ENCODE results near the gene SLC27A2.

SLC27A2 gene

GRCh38 chr15:50275908-50276307 is 93.9 kb downstream of the SLC27A2 start:
- TF ChIP-seq POU6F1 (CRISPR knock-in tag; IDR thresholded peaks at IDR 0.05; ENCODE audit: borderline replicate concordance, low read depth) (no peak), CREB5 (CRISPR knock-in tag; IDR thresholded peaks at IDR 0.05; ENCODE audit: low read depth) (no peak), ZFP3 (CRISPR knock-in tag; IDR thresholded peaks at IDR 0.05) (no peak), TOX (CRISPR knock-in tag; IDR thresholded peaks at IDR 0.05; ENCODE audit: borderline replicate concordance) (no peak), CSRNP3 (CRISPR knock-in tag; IDR thresholded peaks at IDR 0.05) (no peak), RARB (CRISPR knock-in tag; IDR thresholded peaks at IDR 0.05) (no peak), PATZ1 (CRISPR knock-in tag; IDR thresholded peaks at IDR 0.05; ENCODE audit: borderline replicate concordance) (no peak), TCF4 (CRISPR knock-in tag; IDR thresholded peaks at IDR 0.05; ENCODE audit: borderline replicate concordance) (no peak), OSR1 (CRISPR knock-in tag; IDR thresholded peaks at IDR 0.05) (no peak), ISL1 (CRISPR knock-in tag; IDR thresholded peaks at IDR 0.05) (no peak), TSHZ2 (CRISPR knock-in tag; IDR thresholded peaks at IDR 0.05) (no peak), CSDC2 (CRISPR knock-in tag; IDR thresholded peaks at IDR 0.05) (no peak), ZFP30 (CRISPR knock-in tag; IDR thresholded peaks at IDR 0.05) (no peak)

GRCh38 chr15:50277370-50277769 is 95.4 kb downstream of the SLC27A2 start:
- ATAC-seq, result no peak

More at GRCh38 chr15:50275908-50276307, 93.9 kb downstream of the SLC27A2 start:
- ATAC-seq, result no peak

More at GRCh38 chr15:50277370-50277769, 95.4 kb downstream of the SLC27A2 start:
- no peak for TF ChIP-seq TOX (CRISPR knock-in tag; IDR thresholded peaks at IDR 0.05; ENCODE audit: borderline replicate concordance)
- no peak for TF ChIP-seq TCF4 (CRISPR knock-in tag; IDR thresholded peaks at IDR 0.05; ENCODE audit: borderline replicate concordance)
- no peak for TF ChIP-seq BACH2 (CRISPR knock-in tag; IDR thresholded peaks at IDR 0.05; ENCODE audit: borderline replicate concordance)
- no peak for TF ChIP-seq ZNF70 (CRISPR knock-in tag; IDR thresholded peaks at IDR 0.05)
- no peak for TF ChIP-seq SNAI2 (CRISPR knock-in tag; IDR thresholded peaks at IDR 0.05)
- no peak for TF ChIP-seq ISL1 (CRISPR knock-in tag; IDR thresholded peaks at IDR 0.05)
- TF ChIP-seq PPARA (CRISPR knock-in tag; IDR thresholded peaks at IDR 0.05; ENCODE audit: borderline replicate concordance), result no peak
- TF ChIP-seq ZC3H10 (CRISPR knock-in tag; IDR thresholded peaks at IDR 0.05), result no peak
- no peak for TF ChIP-seq CREB5 (CRISPR knock-in tag; IDR thresholded peaks at IDR 0.05; ENCODE audit: low read depth)
- TF ChIP-seq POU6F1 (CRISPR knock-in tag; IDR thresholded peaks at IDR 0.05; ENCODE audit: borderline replicate concordance, low read depth), result no peak
- no peak for TF ChIP-seq PATZ1 (CRISPR knock-in tag; IDR thresholded peaks at IDR 0.05; ENCODE audit: borderline replicate concordance)

Data from SK-N-SH treated with all-trans-retinoic acid at 6 μM for 48 hours (cell line).